HG03039 (cell line): Measurements from ENCODE around the gene DLK2.
"Not testable (repeated sequence)": the region's sequence is repeated elsewhere in the genome, so short reads cannot be mapped to it uniquely, and the experiment has no call there.

Experiments
- ATAC-seq: cut with Tn5 transposase; IDR thresholded peaks from one replicate; pipeline ENCODE4 v1.9.1; 2021; ENCODE audit warnings: mild to moderate bottlenecking, moderate library complexity; ENCODE audit not compliant: unreplicated experiment

Gene DLK2, protein sequence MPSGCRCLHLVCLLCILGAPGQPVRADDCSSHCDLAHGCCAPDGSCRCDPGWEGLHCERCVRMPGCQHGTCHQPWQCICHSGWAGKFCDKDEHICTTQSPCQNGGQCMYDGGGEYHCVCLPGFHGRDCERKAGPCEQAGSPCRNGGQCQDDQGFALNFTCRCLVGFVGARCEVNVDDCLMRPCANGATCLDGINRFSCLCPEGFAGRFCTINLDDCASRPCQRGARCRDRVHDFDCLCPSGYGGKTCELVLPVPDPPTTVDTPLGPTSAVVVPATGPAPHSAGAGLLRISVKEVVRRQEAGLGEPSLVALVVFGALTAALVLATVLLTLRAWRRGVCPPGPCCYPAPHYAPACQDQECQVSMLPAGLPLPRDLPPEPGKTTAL

DNA sequence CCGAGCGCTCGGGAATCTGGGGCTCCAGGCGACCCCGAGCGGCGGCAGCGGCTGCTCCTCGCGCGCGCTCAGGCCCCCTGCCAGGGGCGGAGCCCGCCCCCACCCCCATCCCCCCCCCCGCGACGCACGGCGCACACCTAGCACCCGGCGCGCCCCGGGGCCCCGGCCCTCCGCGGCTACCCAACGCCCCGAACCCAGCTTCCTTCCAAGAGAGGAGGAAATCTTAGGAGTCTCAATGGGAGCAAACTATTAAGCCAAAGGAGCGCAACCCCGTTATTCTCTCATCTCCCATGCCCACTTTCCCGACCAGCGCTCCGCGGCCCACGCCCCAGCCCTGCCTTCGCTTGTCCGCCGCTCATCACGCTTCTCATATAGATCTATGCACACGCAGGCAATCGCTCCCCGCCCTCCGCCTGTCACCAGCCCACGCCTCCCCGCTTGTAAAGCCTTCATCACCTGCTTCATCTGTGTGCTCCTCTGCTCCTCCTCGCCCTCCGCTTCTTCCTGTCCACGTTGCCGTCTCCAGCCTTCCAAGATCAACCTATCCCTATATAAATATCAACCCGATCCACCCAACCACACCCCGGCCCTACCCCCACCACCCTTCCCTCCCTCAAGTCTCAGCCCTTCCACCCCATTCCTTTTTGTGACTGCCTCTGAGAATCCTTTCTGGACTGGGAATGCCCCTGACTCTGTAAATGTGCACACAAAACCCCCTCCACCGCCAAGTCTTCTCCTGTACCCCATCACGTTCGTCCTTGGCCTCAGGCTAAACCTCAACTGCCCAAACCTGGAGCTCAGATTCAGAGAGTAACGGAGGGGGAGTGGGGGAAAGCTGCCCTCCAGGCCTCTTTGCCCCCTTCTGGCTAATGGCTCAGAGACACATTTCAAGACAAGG is at the start of gene DLK2:
DLK2 (minus strand) TSS at position 18 of the 898 bp plus-strand sequence. CDS start 723 bp downstream, outside the sequence.
- ATAC-seq, result no peak

DNA sequence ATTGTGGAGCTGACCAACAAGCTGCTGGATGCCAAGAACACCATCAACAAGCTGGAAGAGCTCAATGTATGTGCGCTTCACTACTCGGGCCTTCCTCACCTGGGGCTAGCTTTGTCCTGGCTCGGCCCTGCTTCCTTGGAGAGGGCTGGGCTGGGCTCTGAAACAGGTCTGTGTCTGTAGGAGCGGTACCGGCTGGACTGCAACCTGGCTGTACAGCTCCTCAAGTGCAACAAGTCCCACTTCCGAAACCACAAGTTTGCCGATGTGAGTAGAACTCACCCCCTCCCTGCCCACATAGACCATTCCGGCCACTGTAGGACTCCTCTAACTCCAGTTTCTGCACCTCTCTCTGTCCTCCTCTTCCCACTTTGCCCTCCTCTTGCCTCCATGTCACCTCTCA is 48.1 kb upstream of the DLK2 start:
- no peak for ATAC-seq

DNA sequence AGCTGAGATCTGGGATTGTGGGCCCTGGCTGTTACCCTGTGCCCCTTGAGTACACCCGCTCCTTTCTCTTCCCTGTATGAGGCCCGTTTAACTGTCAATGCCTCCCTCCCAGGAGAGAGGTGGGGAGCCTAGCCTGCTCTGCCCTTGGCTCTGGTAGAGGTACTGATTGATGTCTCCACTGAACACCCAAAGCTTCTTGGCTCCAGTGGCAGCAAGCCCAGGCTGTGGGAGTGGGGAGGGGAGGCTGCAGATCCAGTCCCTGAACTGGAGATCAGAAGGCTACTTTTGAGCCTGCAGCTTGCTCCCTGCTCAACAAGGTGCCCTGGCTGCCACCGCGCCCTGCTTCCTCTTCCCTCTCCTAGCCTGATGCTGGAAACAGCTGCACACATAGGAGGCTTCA is 47.3 kb upstream of the DLK2 start:
- no peak for ATAC-seq

DNA sequence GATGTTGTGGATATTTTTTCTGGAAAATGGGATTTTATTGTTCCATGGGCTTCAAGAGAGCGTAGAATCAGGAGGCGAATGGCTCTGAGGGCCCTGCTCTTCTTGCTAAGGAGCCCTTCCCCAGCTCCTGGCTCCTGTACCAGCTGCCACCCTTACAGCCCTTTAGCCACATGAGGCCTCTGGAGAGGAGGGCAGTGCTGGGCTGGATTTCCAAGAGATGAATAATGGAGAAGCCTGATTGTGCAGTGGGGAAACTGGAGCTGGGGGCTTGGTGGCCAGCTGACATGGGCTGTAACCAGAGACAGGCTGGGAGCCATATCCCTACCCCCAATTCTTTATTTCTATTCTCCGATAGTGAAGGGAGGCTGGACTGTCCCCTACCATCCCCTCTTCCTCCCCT is 45.6 kb upstream of the DLK2 start:
- ATAC-seq, result no peak

DNA sequence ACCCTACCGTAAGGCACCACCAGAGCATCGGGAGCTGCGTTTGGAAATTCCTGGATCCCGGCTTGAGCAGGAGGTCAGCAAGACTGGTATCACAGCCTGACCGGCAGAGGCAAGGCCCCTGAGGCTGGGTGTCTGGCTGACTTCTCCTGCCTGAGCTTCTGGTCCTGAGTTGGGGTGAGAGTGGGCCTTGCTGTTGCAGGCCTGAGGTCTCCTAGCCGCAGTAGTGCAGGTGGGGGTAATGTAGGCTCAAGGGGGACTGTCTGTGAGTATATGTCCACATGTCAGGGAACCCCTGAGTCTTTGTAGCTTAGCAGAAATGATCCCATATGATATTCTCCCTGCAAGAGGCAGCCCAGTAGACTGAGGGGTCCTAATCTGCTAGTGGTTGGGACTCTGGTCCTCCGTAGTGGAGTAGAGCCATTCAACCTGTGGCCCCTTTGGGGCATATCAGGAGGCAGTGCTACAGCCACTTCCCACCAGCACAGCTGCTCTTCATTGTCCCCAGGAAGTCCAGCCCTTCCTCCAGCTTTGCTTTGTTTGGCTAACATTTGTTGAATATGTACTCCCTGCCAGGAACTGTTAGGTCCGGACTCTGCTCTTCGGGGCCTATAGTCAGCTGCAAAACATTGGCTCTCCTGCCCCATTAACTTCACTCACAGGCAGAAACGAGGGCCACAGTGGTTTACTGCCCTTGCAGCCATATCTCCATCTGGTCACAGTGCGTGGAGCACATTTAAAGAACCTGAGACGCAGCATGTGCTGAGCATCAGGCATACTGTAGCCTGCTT is 43.9 kb upstream of the DLK2 start:
- no peak for ATAC-seq

DNA sequence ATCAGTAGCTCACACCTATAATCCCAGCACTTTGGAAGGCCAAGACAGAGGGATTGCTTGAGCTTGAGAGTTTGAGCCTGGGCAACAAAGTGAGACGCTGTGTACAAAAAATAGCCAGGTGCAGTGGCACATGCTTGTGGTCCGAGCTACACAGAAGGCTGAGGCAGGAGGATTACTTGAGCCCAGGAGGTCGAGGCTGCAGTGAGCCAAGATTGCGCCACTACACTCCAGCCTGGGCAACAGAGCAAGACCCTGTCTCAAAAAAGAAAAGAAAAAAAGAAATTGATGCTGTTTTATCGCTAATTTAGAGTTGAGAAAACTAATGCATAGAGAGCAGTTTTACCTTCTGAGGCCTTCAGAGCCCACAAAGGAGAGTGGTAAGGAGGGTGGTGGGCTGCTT is 42.9 kb upstream of the DLK2 start:
- ATAC-seq, result not testable (repeated sequence)

DNA sequence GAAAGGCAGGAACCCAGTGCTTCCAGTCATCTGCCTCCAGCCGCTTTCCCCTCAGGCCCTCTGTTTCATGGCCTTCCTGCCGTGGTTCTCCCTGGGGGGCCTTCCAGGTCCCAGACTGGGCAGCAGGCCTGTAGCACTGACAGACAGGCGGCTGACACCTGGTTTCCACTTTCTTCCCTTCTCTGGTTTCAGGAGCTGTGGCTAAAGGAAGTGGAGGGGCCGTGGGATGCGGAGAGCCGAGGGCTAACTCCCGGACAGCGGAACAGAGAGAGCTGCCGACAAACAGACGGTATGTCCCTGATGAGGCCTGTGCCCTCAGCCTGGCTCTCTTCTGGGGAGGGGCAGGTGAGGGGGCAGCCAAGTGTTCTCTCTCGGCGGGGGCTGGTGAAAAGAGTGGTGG is 42.3 kb upstream of the DLK2 start:
- no peak for ATAC-seq

DNA sequence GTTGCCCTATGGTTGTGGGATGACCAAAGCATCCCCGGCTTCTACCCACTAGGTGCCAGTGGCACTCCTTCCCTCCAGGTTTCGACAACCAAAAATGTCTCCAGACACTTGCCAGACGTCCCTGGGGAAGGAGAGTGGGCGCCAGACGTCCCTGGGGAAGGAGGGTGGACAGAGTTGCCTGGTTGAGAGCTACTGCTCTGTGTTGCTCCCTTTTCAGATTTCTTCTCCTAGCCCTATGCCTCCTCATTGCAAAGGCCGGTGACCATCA is 41.7 kb upstream of the DLK2 start:
- no peak for ATAC-seq

DNA sequence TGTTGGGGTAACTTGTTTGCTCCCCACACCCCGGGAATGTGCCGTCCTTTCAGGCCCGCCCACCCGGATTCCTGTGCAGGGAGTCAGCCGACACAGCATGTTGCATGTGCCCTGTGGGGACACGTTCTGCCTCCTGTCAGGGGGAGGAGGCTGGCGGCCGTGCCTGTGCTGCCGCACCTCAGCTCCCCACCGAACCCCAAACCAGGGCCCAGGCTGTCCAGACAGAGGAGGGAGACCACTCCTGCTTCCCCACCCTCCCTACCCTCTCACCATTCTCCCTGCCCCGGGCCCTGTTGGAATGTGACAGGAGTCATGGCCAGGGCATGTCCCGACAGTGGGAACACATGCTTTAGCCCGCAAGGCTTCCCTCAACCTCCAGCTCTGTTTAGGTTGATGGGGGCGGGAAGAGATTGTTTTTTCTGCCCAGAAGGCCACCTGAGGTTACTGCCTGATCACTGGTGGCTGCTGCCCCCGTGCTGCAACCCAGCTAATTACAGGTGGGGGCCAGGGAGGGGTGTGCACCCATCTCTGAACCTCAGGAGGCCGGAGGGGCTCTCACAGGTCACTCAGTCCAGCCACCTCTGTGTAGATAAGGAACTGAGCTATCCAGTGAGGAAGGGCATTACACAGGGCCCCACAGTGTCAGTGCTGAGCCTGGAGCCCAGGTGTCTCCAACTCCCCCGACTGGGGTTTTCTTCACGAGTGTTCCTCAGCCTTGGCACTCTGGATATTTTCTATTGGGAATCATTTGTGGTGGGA is 41.2 kb upstream of the DLK2 start:
- no peak for ATAC-seq

DNA sequence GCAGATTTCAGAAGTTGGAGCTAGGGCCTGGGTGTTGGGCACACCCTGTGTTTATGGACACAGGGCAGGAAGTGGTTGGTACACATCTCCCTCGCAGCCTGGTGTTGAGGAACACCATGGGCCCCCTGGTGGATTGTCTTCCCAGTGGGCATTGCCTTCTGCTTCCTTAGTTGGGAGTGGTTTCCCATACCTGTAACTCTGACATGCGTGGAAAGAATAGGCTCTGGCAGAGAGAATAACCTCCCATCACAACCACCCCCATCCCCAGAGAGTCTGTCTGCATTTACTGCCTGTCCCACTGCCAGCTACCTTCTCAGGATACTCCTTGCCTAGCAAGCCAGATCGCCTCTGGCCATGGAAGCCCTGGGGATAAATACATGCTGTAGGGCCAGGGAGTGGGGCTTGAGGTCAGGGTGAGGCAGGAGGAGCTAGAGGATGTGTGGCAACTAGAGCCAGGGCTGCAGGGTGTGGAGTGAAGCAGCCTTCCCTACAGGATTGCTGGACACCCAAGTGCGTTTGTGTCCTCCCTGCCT is 40.1 kb upstream of the DLK2 start:
- no peak for ATAC-seq

DNA sequence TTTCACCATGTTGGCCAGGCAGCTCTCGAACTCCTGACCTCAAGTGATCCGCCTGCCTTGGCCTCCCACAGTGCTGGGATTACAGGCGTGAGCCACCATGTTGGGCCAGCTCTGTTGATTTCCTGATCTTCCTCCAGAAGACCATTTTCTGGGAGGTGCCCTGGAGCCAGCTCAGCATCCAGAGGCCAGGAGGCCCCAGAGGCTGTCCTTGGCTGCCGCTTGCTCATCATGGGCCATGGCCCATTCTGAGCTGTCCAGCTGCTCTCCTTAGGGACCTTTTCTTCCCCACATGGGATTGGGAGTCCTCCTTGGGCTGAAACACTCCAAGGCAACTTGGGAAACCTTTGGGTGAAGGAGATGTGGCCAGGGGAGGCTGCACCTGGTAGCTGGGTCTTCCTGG is 39.4 kb upstream of the DLK2 start:
- no peak for ATAC-seq

DNA sequence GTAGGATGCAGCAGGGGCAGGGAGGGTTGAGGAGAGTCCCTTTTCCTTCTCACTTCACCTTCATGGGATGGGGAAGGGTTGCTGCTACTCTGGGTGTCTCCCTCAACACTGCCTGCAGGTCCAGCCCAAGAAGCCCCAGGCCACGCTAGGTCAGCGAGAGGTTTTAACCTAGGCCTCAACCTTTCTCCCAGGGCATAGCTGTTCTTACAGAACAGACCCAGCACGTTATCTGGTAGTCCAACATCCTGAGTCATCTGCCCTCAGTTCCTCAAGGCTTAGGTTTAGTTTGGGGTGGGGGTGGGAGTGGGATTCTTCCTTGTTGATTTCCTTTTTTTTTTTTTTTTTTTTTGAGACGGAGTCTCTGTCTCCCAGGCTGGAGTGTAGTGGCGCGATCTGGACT is 39.0 kb upstream of the DLK2 start:
- ATAC-seq, result no peak

DNA sequence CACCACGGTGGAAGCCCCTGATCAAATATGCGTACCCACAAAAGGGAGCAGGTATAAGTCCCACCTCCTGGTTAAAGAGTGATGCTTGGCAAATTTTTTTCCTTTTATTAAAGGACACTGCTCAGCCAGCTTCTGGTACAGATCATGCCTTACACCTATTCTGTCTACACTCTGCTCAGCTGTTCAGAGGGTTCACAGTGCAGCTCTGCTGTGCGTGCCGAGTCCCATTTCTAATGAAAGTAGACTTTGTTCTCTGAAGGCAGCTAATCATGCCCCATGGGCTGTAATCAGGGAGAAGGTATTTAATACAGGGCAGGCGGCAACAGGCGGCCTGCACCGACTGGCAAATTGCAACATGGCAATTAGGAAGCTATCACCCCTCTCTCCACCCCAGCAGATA is 38.5 kb upstream of the DLK2 start:
- no peak for ATAC-seq

DNA sequence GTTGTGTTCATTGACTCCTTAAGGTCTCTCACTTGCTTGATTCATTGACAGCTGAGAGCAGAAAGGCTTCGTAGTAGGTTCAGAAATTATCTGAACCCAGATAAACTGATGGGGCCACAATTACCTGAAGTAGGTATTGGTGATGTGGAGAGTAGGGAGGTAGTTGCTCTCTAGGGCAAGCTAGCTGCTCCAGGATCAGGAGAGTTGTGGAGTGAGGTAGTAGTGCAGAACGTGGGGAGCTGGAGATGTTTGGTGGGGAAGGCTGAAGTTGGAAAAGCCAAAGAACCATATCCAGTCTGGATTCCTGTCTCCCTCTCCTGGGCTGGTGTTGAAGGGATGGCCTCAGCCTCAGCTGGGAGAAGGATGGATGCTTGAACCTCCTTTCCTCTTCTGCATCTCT is 37.9 kb upstream of the DLK2 start:
- no peak for ATAC-seq

DNA sequence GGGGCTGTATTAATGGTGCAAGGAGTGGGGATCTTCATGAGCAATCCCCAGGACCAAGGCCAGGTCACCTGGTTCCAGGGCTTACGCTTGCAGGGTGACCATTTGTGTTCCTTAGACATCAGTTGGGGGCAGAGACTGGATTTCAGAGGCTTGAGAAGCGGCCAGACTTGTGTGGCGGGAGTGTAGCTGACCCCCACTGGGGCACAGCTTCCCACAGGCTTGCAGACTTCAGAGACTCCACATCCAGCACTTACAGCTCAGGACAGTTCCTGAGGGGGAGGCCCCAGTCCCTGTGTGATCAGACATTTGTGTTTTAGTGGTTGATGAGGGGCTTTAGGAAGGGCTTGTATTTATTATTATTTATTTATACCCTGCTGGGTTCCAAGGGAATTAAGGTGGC is 37.3 kb upstream of the DLK2 start:
- ATAC-seq, result no peak

DNA sequence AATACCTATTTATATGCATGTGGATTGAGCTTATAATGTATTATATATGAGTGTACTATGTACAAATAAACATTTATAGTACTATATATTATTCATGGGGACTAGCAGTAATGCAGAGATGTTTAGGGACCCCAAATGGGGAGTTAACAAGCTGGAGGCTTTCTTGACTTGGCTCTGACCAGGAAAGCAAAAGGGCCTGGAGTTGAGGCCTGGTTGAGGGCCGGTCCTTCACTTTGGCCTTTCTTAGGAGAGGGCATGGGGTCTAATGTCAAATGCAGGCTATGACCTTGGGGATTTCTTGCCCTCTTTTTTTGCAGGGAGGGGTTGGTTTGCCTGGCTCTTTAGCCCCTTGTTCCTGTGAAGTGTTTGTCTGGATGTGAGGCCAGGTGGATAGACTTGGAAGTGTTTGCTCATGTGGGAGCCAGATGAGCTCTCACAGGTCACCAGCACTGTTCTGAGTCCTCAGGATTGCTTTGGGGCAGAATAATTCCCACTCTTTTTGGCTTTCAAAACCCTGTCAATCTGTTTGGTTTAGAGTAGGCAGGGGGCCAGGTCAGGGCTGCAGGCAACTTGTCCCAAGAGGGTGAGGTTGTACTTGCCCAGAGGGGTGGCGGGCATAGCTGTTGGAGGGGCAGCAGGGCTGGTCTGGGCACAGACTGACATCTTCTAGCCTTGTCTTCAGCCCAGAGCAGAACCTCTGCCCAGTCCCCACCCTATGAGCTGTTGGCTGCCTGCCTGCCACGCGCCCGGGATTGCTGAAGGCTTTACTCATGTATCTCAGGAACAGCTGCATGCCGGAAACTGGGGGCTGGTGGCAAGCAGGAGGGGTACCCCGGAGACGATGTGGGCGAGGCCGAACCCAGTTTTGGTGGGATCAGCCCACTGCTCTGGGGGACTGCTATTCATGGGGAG is 36.7 kb upstream of the DLK2 start:
- ATAC-seq, result no peak

DNA sequence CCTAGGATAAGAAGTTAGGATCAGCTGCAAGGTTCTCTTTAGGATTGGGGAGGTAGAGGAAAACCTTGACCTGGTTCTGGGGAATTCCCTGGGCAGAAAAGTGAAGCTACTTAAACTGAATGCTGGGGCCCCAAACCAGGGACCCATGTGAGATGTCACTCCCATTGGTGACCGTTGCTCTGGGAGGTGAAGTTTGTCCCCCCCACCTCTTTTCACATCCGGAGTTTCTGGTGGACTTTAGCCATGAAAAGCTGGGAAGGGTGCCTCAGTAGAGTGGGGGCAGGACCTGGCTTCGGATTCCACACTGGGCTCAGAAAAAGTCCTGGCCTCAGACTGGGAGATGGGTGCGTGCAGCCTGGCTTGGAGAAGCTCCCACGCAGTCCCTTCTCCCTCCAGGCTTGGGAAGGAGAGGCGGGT is 35.2 kb upstream of the DLK2 start:
- no peak for ATAC-seq

DNA sequence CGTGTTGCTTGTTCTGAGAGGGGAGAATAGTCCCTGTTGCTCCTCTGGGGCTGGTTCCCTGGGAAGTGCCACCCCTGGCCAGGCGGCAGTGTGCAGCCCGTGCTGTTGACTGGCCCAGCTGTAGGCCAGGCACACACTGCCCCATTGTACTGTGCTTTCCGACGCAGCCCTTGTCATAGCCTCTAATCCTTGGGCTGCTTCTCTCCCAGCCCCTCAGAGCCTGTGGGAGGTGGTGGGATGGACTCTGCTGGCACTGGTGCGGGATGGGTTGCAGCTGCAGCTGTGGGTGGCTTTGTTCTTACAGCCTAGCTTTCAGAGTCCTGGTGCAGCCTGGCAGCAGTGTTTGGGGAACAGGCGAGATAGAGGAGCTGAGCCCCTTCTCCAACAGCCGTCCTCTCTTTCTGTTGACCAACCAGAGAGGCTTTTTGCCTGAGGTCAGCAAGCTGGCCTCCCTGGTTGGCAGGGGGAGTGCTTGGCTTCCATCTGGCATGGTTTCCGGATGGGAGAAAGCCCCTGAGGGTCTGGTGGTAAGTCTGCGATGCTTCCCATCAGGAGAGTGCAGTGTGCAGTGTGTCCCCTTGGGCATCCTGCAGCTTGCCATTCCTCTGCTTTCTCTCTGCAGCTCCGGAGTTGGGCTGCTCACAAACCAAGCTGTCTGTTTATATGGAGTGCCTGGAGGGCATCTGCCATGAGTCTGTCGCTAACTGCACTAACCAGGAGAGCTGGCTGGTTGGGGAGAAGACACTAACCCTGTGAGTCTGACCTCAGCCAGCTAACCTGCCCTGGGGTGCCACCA is 34.1 kb upstream of the DLK2 start:
- ATAC-seq, result no peak
